HG03139 (cell line): Measurements from ENCODE around the gene NOS2.
"Not testable (repeated sequence)": the region's sequence is repeated elsewhere in the genome, so short reads cannot be mapped to it uniquely, and the experiment has no call there.

ENCODE experiments used
- ATAC-seq: cut with Tn5 transposase; IDR thresholded peaks from one replicate; pipeline ENCODE4 v1.9.1; 2021; ENCODE audit not compliant: unreplicated experiment

NOS2 gene

GRCh38 chr17:27733773-27734172 lies 66.6 kb downstream of the NOS2 start:
- no peak for ATAC-seq

- not testable (repeated sequence) for ATAC-seq
Observed at GRCh38 chr17:27732746-27733145, 67.6 kb downstream of the NOS2 start.

- not testable (repeated sequence) for ATAC-seq
Observed at GRCh38 chr17:27725982-27726381, 74.3 kb downstream of the NOS2 start.

- no peak for ATAC-seq
Observed at GRCh38 chr17:27721797-27722196, 78.5 kb downstream of the NOS2 start.
